Endothelial cell (in vitro differentiated cells): ENCODE data around the gene KAT2B. TPM values are rescaled to one million over a fixed set of nuclear protein-coding genes. Genes with fewer than 3 reads are reported as not detected.

Source experiments
- DNase-seq: peaks from one replicate; pipeline ENCODE4 v3.0.0; 2021; ENCODE audit warnings: low spot score
- H3K27ac Mint-ChIP-seq: one replicate; pipeline ENCODE4 v1.8.0; 2021; ENCODE audit warnings: mixed read lengths, inconsistent platforms; ENCODE audit not compliant: unreplicated experiment
- H3K27me3 Mint-ChIP-seq: one replicate; pipeline ENCODE4 v1.8.0; 2021; ENCODE audit warnings: mild to moderate bottlenecking, moderate library complexity, mixed read lengths, inconsistent platforms; ENCODE audit not compliant: unreplicated experiment
- H3K36me3 Mint-ChIP-seq: one replicate; pipeline ENCODE4 v1.8.0; 2021; ENCODE audit warnings: mild to moderate bottlenecking, low read depth, mixed read lengths, inconsistent platforms; ENCODE audit not compliant: unreplicated experiment
- H3K4me1 Mint-ChIP-seq: one replicate; pipeline ENCODE4 v1.8.0; 2021; ENCODE audit warnings: mild to moderate bottlenecking, mixed read lengths, inconsistent platforms; ENCODE audit not compliant: unreplicated experiment
- H3K4me3 Mint-ChIP-seq: one replicate; pipeline ENCODE4 v1.8.0; 2021; ENCODE audit warnings: mild to moderate bottlenecking, mixed read lengths, inconsistent platforms; ENCODE audit not compliant: unreplicated experiment
- H3K9me3 Mint-ChIP-seq: one replicate; pipeline ENCODE4 v1.8.0; 2021; ENCODE audit warnings: mixed read lengths, inconsistent platforms; ENCODE audit not compliant: unreplicated experiment
- total RNA-seq: library from RNA; stranded (reverse); fragmentation: NEBNext Ultra II Directional; extraction: Animal tissue kit (Norgen Biotek cat#: 25700); gene quantifications from one replicate; pipeline ENCODE4 v1.2.1, GENCODE V29; 2021; ENCODE audit not compliant: unreplicated experiment
- TF ChIP-seq, protein P1 (sequence below): fragments of 200-600 bp; sonication (generic); IDR thresholded peaks from one replicate; pipeline ENCODE4 v1.5.0; 2021; ENCODE audit warnings: antibody characterized with exemption; ENCODE audit not compliant: unreplicated experiment

Gene KAT2B
- total RNA-seq, 1 donor from 2014 or later = 15.9 TPM

DNA sequence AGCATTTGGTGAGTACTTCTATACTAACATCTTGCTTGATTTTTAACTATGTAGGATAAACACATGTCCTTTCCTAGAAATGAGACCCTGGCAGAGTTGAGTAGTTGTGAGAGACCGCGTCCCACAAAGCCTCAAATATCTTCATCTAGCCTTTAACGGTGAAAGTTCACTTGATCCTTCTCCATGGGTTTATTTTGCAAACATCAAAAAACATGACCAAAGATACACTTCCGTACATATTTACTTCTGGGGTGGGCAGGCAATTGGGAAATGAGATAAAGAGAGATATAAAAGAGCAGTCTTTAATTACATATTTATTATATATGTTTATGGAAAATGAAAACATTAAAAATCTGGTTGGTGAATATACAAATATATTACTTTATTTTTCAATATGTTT lies 5.2 kb upstream of the KAT2B start:
- TF ChIP-seq, protein P1, sequence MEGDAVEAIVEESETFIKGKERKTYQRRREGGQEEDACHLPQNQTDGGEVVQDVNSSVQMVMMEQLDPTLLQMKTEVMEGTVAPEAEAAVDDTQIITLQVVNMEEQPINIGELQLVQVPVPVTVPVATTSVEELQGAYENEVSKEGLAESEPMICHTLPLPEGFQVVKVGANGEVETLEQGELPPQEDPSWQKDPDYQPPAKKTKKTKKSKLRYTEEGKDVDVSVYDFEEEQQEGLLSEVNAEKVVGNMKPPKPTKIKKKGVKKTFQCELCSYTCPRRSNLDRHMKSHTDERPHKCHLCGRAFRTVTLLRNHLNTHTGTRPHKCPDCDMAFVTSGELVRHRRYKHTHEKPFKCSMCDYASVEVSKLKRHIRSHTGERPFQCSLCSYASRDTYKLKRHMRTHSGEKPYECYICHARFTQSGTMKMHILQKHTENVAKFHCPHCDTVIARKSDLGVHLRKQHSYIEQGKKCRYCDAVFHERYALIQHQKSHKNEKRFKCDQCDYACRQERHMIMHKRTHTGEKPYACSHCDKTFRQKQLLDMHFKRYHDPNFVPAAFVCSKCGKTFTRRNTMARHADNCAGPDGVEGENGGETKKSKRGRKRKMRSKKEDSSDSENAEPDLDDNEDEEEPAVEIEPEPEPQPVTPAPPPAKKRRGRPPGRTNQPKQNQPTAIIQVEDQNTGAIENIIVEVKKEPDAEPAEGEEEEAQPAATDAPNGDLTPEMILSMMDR = no peak
- no peak overlapping the region for H3K4me3 Mint-ChIP-seq
- no peaks in the 10 kb centered on the region for H3K9me3 Mint-ChIP-seq
- DNase-seq = no peak
- peaks cover 2% of the 10 kb centered on the region for H3K27me3 Mint-ChIP-seq
- H3K4me1 Mint-ChIP-seq = peaks cover 16% of the 10 kb centered on the region
- no peak overlapping the region for H3K27ac Mint-ChIP-seq
- H3K36me3 Mint-ChIP-seq = peaks cover 5% of the 10 kb centered on the region

DNA sequence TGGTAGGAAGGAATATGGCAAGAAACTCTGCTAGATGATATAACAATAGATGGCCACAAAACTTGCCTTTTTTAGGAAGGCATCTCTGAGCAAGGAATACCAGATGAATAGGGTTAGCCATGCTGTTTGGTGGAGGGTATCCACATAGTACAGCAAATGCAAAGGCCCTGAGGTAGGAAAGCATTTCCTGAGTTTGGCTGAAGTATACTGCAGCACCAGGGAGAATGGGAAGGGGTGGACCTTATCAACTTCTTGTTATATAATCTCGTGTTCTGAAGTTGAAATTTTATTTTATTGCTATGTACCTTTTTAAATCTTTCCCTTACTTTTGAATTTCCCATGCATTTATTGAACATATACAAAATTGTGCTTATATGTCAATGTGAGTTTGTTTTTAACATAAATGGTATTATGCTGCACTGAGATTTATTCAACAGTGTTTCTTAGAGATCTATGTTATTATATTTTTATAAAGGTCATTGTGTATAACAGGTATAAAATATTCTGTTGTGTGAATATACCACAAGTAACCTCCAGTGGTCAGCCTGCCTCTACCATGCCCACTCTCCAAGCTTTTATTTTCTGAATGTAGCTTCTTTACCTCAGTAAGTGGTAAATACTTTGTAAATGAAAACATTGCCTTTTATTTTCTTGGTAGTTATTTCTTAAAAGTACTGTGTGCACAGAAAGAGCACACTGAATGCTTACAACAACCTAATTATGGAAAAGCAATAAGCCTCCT lies 2.8 kb upstream of the KAT2B start:
- peaks cover 18% of the 10 kb centered on the region for H3K4me1 Mint-ChIP-seq

DNA sequence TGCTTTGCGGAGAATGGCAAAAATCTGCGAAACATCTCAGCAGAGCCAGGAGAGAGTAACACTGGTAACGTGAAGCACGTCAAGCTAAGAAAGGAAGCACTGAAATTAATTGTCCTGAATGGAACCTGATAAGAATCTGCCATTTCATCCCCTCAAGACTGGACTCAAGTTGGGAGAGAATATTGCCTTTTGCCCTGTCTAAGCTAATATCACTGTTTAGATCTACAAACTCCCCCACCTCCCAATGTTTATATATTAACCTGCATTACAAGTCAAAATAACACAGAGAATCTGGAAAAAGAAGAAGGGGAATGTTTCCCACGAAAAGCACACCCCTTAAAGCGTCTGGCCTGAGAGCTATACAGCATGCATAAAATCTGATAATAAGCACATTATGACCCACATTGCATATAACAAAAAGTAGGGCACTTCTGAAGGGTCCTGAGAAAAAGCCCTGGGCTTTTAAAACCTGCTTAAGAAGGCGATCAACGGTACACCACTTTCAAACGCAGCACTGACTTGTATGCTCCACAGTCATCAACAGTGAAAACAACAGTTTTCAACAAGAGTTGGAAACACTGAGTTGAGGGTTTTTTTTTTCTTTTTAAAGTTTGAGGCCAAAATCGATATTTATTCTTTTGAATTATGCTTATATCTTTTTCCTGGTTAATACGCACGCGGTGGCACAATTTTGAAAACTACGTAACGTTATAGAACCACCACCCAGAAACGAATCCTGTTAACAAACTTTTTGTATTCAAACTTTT lies 1.4 kb upstream of the KAT2B start:
- Mint-ChIP-seq H3K27ac (peak overlapping the region; percentile 61), H3K4me3 (peak overlapping the region; percentile 94), H3K27me3 (peaks cover 5% of the 10 kb centered on the region), H3K4me1 (peaks cover 22% of the 10 kb centered on the region), H3K36me3 (peaks cover 13% of the 10 kb centered on the region), H3K9me3 (no peaks in the 10 kb centered on the region)
- DNase-seq = no peak
- TF ChIP-seq, protein P1 = no peak

More for the DNA sequence above, 2.8 kb upstream of the KAT2B start:
- Mint-ChIP-seq H3K27ac (no peak overlapping the region), H3K9me3 (no peaks in the 10 kb centered on the region), H3K4me3 (no peak overlapping the region), H3K27me3 (peaks cover 5% of the 10 kb centered on the region), H3K36me3 (peaks cover 13% of the 10 kb centered on the region)
- no peak for DNase-seq
- TF ChIP-seq, protein P1 = no peak

DNA sequence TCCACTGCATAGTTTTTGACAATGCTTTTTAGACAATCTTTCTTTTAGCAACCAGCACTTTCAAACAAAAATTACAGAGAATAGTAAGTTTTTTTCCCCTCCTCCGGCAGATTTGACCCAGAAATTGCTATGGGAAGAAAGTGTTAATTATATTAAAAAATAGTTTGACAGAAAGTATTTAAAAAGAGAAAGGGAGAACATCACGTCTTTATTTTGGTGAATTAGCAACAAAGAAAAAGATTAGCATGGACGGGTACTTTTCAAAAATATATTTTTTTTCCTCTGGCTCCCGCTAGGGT lies 831 bp upstream of the KAT2B start:
- DNase-seq = no peak
- TF ChIP-seq, protein P1 = no peak
- Mint-ChIP-seq H3K4me3 (peak overlapping the region; percentile 94), H3K4me1 (peaks cover 22% of the 10 kb centered on the region), H3K27ac (peak overlapping the region; percentile 61), H3K36me3 (peaks cover 13% of the 10 kb centered on the region), H3K9me3 (no peaks in the 10 kb centered on the region), H3K27me3 (peaks cover 5% of the 10 kb centered on the region)
